Natural killer cell (primary cell): Measurements from ENCODE around the gene ITM2A. TPM values are rescaled to one million over a fixed set of nuclear protein-coding genes. Genes with fewer than 3 reads are reported as not detected.

Experiments used
- ATAC-seq, 3 donors: fragments of 150-1000 bp in 2 of 3; fragments of 200-7000 bp in 1 of 3; cut with Tn5 transposase; 1 replicate in 1 of 3; 2 replicates in 2 of 3; pipeline ENCODE4 v1.10.0; 2021; ENCODE audit warnings: mild to moderate bottlenecking in 2 of 3, moderate library complexity in 2 of 3
- DNase-seq, 2 donors: peaks; one replicate each; pipeline versions ENCODE4 v3.0.0 to v3.0.0-alpha.2; 2013 to 2021; ENCODE audit warnings: mixed read lengths in 1 of 2
- H3K27ac ChIP-seq: one replicate; pipeline ENCODE4 v1.5.1; 2013; ENCODE audit warnings: mild to moderate bottlenecking, low read length
- H3K27me3 ChIP-seq: one replicate; pipeline ENCODE4 v1.6.1; 2013; ENCODE audit warnings: low read length; ENCODE audit not compliant: control insufficient read depth, insufficient read depth
- H3K36me3 ChIP-seq: one replicate; pipeline ENCODE4 v1.6.1; 2013; ENCODE audit warnings: low read length; ENCODE audit not compliant: control insufficient read depth, insufficient read depth
- H3K4me1 ChIP-seq: one replicate; pipeline ENCODE4 v1.6.1; 2013; ENCODE audit warnings: low read length; ENCODE audit not compliant: control insufficient read depth, insufficient read depth
- H3K4me3 ChIP-seq: one replicate; pipeline ENCODE4 v1.5.1; 2013; ENCODE audit warnings: low read length
- H3K9me3 ChIP-seq: one replicate; pipeline ENCODE4 v1.6.1; 2013; ENCODE audit warnings: low read length; ENCODE audit not compliant: control insufficient read depth, insufficient read depth
- H3K27ac Mint-ChIP-seq, 2 donors: one replicate each; pipeline ENCODE4 v1.8.0; 2022; ENCODE audit warnings: mild to moderate bottlenecking in 2 of 2, mixed read lengths in 2 of 2, moderate library complexity in 1 of 2
- H3K27me3 Mint-ChIP-seq, 2 donors: one replicate each; pipeline ENCODE4 v1.8.0; 2022; ENCODE audit warnings: low read depth in 2 of 2, mixed read lengths in 2 of 2
- H3K36me3 Mint-ChIP-seq: one replicate; pipeline ENCODE4 v1.8.0; 2022; ENCODE audit warnings: mixed read lengths
- H3K4me1 Mint-ChIP-seq, 2 donors: one replicate each; pipeline ENCODE4 v1.8.0; 2022; ENCODE audit warnings: mixed read lengths in 2 of 2
- H3K4me3 Mint-ChIP-seq: one replicate; pipeline ENCODE4 v1.8.0; 2022; ENCODE audit warnings: mild to moderate bottlenecking, moderate library complexity, mixed read lengths
- H3K9me3 Mint-ChIP-seq, 2 donors: one replicate each; pipeline ENCODE4 v1.8.0; 2022; ENCODE audit warnings: mixed read lengths in 2 of 2
- CTCF ChIP-seq: fragments of 200-600 bp; IDR thresholded peaks from one replicate; pipeline ENCODE4 v1.8.0; 2022; ENCODE audit warnings: antibody characterized with exemption
- WGBS: methylation state at CpG from one replicate; pipeline ENCODE4 v1.1.7; 2013; ENCODE audit warnings: missing lambda C conversion rate; ENCODE audit not compliant: insufficient coverage; 5-methylcytosine and 5-hydroxymethylcytosine counted together
- intact Hi-C: fragments of 100-400 bp; cut with micrococcal nuclease; formaldehyde crosslinking; loops from one replicate; pipeline ENCODE4 v1.14.2; 2022
- total RNA-seq, 4 donors: library from RNA; stranded (reverse); fragments of 120-200 nt in 1 of 4; gene quantifications; one replicate each; pipeline versions ENCODE4 v1.2.3 to v1.2.4, GENCODE V29; 2013 to 2022

ITM2A gene
- total RNA-seq, 3 donors from 2014 or later (not counting 1 experiment from before 2014, with no cell fraction given) = 34.7 to 72.5 (median 64.8) TPM

GRCh38 chrX:79361192-79361870 lies 5.8 kb downstream of the ITM2A start:
- peaks cover 3% of the 10 kb centered on the region for H3K36me3 ChIP-seq
- H3K27me3 ChIP-seq = no peaks in the 10 kb centered on the region
- intact Hi-C loops = no loop called here
- no peaks in the 10 kb centered on the region for H3K9me3 Mint-ChIP-seq
- TF ChIP-seq CTCF = no peak
- H3K9me3 ChIP-seq = no peaks in the 10 kb centered on the region
- DNase-seq = peak in 1 of 2 donors; percentile 64
- WGBS = no CpG with 5 or more reads among the region's 6 CpGs
- peak overlapping the region in 1 of 2 donors; percentile 12 for H3K27ac Mint-ChIP-seq
- H3K4me1 ChIP-seq = no peaks in the 10 kb centered on the region
- H3K36me3 Mint-ChIP-seq = no peaks in the 10 kb centered on the region
- no peak overlapping the region for H3K4me3 Mint-ChIP-seq
- H3K27ac ChIP-seq = no peak overlapping the region
- ATAC-seq = no peak
- no peaks in the 10 kb centered on the region for H3K27me3 Mint-ChIP-seq
- peaks cover 10 to 13% of the 10 kb centered on the region in 2 donors for H3K4me1 Mint-ChIP-seq
- no peak overlapping the region for H3K4me3 ChIP-seq

- H3K4me1 ChIP-seq = no peaks in the 10 kb centered on the region
- peak overlapping the region; percentile 3 for H3K4me3 ChIP-seq
- TF ChIP-seq CTCF = no peak
- peaks cover 0 to 15% of the 10 kb centered on the region in 2 donors for H3K27me3 Mint-ChIP-seq
- WGBS = 73% methylated on average over 3 of the region's 5 CpGs
- peak overlapping the region; percentile 77 for H3K4me3 Mint-ChIP-seq
- DNase-seq (peak in 1 of 2 donors; percentile 43), ATAC-seq (peak in 1 of 3 donors; percentile 46)
- peak overlapping the region; percentile 14 for H3K27ac ChIP-seq
- intact Hi-C loops = no loop called here
- no peaks in the 10 kb centered on the region for H3K36me3 Mint-ChIP-seq
- H3K27me3 ChIP-seq = no peaks in the 10 kb centered on the region
- H3K27ac Mint-ChIP-seq = peak overlapping the region; percentile 69 to 78
- H3K9me3 Mint-ChIP-seq = no peaks in the 10 kb centered on the region
- H3K4me1 Mint-ChIP-seq = peaks cover 13 to 18% of the 10 kb centered on the region in 2 donors
- H3K36me3 ChIP-seq = no peaks in the 10 kb centered on the region
- no peaks in the 10 kb centered on the region for H3K9me3 ChIP-seq
These were observed 30.0 kb downstream of the ITM2A start for GRCh38 chrX:79336869-79337815.

- Mint-ChIP-seq H3K27ac (no peak overlapping the region), H3K4me1 (no peaks in the 10 kb centered on the region), H3K36me3 (no peaks in the 10 kb centered on the region), H3K27me3 (peaks cover 0 to 19% of the 10 kb centered on the region in 2 donors), H3K4me3 (no peak overlapping the region), H3K9me3 (no peaks in the 10 kb centered on the region)
- WGBS = 89% methylated on average over 3 of the region's 4 CpGs
- Histone ChIP-seq H3K9me3 (no peaks in the 10 kb centered on the region), H3K27ac (no peak overlapping the region), H3K27me3 (no peaks in the 10 kb centered on the region), H3K4me1 (peaks cover 5% of the 10 kb centered on the region), H3K4me3 (no peak overlapping the region), H3K36me3 (no peaks in the 10 kb centered on the region)
- ATAC-seq = no peak
- no peak for TF ChIP-seq CTCF
- intact Hi-C loops = no loop called here
- no peak for DNase-seq
These were observed 37.1 kb downstream of the ITM2A start for GRCh38 chrX:79330022-79330421.
